HG02610 (cell line): Measurements from ENCODE around the gene KCNQ1.

ENCODE experiments used
- ATAC-seq: cut with Tn5 transposase; IDR thresholded peaks from one replicate; pipeline ENCODE4 v1.9.1; 2021; ENCODE audit warnings: mild to moderate bottlenecking, moderate library complexity; ENCODE audit not compliant: unreplicated experiment

KCNQ1 gene

DNA sequence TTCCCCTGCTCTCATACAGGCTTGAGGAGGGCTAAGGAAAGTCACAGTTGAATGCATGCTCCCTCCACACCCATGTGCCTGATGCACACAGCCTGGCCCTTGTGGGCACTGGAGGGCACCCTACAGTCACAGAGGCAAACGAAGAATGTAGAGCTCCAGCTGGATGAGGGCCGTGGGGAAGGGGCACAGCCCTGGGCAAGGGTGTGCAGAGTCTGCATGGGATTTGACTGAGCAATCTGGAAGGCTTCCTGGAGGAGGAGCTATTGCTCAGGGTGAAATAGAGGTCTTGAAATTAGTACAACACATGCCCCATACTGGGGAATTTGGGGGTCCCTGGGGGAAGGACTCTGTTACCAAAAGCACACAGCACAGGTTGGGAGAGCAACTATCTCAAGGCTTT lies 64.0 kb downstream of the KCNQ1 start:
- no peak for ATAC-seq

DNA sequence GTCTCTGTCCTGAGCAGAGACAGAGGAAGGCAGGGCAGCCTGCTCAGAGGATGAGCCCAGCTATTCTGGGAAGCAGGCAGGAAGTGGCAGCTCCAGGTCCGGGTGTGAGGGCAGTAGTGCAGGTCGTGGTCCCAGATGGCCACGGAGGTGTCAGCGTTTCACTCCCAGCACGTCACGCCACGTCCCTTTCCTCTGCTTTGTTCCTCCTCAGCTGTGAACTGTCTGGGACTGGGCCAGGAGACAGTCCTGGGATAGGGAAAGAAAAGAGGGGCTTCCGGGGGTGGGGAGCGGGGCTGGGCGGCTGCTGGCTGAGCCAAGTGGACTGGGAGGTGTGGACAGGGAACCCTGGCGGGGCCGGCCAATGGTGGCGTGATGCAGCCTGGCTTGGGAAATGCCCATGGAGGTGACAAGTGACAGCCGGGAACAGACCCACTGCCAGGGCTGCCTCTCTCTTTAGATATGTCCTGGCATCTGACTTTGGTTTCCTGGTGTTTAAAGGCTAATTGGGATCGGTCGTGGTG lies 64.7 kb downstream of the KCNQ1 start:
- ATAC-seq = no peak

DNA sequence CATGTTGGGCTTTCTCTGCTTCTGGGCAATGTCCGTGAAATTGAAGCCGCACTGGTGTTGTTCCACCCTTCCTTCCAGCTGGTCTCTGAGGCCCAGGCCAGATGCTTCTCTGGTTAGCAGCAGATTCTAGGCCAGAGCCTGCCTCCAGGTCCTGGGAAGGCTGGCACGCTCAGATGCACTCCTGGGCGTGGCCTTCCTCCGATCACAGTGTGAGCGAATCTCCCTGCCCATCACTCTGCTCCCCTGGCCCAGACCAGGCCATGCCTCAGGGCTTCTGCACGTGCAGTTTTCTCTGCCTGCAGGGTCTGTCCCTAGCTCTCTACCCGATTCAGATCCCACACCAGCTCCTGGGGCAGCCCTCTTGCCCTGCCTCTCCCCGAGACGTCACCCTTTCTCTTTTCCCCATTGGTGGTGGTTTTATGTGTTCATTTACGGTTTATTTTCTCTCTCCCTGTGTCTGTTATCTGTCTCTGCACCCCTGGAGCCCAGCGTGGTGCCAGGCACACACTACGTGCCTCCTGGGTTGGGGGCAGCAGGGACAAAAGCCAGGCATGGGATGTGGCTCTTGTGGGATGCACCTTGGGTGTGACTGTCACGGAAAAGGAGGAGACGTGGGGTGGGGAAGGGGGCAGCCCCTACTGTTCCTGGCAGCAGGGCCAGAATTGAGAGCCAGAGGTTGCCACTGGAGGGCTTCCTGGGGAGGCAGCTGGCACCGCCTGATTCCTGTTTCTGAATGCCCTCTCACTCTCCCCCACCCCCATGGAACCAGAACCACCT lies 66.0 kb downstream of the KCNQ1 start:
- ATAC-seq = no peak

DNA sequence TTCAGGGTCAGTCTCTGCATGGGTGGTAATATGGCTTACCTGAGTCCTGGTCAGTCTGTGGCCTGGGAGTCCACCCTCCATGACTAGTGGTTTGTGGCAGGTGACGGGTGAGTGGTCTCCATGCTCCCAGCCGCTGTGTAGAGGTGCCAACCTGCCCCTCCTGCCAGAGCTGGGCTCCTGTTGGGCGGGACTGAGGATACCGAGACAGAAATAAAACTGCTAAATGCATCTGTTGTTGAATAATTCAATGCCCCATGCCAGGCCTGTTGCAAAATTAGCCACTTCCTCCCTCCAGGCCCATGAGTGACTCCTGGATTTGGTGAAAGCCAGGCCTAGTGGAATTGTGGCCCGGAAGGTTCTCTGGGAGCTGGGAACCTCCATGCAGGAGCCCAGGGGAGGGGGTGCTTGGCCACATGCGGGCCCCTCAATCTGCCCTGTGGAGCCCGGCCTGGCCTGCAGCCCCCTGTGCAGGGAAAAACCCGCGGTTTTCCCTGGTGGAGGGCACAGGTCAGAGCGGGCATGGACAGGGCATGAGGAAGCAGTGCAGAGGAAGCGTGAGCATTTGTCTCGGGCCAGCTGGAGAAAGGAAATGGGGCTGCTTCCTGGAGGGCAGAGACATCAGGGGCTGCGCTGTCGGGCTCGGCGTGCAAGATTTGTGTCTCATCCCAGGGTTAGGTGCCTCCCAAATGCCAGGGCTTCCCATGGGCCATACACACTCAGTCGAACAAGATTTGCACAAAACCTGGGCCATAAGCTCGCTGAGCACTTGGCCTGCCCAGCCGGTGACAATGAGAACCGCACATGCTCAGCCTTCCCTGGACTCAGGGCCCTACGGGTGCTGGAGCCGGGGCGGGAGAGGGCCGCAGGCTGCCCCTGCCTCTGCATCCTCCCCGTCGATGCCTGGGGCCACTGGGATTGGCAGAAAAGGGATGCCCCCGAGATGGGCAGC lies 66.9 kb downstream of the KCNQ1 start:
- ATAC-seq = no peak

DNA sequence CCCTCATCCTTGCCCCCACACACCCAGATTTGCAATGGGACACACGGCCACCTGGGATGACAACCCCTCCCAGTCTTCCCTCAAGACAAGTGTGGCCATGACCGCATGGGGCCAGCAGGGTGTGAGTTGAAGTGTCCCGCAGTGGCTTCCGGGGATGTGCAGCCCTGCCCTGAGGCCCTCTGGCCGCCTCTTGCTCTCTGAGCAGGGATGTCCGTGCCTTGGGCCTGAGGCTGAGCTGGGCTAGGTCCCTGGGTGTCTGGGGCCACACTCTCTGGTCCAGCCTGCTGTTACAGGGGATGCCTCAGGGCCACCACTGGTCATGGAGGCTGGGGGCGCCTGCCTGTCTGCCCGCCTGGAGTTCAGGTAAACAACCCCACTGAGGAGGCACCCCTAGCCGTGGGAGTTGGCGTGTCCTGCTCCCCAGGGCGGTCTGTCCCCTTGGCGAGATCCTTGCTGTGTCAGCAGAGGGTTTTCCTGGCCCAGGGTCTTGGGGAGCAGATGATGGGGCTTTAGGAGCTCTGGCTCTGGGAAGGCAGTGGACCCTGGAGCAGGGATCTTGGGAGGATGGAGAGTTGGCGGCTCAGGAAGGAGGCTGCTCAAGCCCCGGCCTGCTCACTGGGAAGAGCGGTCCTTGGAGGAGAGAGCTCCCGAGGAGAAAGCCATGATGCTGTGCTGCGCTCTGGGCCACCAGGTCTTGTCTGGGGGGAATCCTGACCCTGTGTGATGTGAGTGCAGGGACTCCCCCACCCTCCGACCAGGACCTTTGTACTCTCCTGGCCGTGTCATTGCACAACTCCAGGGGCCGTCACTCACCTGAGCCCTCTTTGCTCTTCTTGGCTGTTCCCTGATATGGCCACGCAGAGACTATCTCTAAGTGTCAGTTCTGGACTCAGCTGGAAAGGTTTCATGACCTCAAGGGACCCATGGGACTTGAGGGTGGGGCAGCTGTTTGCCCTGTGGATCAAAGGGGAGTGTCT lies 67.9 kb downstream of the KCNQ1 start:
- ATAC-seq = no peak

DNA sequence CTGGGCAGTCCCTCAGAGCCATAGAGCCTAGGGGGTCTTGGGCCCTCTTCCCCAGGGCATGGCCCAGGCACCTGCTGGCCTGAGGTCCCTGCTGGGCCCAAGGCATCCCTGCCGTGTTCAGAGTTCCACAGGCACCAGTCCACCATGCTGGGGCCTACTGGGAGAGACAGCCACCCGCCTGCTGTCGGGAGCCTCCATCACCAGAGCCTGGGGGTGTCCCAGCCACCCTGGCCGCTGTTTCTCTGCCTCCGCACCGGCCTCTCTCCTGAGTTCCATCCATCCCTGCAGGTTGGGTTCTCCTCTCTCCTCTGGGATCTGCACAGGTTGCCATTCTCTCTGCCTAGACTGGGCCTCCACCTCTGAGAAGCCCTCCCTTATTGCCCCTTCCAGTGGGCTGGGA lies 68.6 kb downstream of the KCNQ1 start:
- no peak for ATAC-seq

DNA sequence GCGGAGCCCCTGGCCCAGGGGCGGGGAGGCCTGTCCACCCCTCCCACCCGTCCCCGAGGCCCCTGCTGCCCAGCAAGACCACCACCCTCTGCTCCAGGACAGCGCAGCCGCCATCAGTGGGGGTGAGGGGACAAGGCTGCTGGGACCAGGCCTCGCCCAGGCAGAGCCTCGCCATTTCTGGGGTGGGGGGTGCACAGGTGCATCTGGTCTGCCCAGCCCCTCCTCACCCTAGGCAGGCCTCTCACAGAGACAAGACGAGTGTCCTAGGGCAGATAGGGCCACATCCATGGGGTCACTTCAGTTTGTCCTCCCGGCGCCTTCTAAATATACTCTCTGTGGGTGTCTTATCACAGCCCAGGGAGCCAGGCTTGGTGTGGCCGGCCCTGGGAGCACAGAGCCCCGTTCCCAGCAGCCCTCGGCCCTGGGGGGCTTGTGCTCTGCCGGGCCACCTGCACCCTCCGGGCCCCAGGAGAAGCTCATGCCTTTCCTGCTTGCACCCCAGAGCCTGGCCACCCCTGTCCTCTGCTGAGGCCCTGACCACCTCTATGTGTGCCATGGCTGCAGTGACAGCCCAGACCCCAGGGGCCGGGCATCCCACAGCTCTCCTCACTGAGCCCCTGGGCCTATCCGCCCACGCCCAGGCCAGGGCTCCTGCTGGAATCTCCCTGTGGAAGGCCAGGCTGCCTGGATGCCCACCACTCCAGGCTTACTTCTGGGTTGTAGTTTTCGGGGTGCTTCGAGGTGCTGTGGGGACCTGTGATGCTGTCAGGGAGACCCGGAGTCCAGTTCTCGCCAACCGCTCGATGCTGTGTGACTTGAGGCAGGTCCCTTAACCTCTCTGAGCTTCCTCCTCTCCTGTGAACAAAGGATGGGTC lies 70.8 kb downstream of the KCNQ1 start:
- no peak for ATAC-seq

DNA sequence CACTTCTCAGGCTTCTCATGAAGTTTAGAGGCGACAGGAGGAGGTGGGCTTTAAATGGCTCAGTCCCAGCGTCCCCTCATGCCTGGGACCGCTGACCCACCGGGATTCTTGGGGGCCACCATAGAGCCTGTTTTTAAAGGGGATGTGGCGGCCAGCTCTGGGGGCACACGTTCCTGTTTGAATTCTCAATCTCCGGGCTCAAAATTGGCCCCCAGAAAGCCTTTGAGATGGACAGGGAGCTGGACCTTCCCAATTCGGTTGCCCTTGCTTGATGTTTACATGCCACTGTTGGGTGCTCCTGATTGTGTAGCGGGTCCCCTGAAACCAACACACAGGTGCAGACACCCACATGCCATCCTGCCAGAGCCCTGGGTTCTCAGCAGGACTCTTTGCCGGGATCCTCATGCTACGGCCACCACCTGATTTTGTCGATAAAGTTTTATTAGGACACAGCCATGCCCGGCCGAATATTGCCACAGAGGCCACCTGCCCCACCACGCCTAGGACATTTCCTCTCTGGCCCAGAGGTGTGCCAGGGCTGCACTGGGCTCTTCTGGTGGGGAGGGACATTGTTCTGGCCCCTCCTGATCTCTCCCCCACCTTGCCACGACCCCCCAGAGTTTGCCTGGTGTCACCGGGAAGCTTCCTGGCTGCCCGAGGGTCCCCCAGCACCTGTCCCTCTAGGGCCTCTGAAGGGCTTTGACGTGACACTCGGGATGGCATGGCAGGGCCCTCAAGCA lies 71.6 kb downstream of the KCNQ1 start:
- ATAC-seq = no peak

DNA sequence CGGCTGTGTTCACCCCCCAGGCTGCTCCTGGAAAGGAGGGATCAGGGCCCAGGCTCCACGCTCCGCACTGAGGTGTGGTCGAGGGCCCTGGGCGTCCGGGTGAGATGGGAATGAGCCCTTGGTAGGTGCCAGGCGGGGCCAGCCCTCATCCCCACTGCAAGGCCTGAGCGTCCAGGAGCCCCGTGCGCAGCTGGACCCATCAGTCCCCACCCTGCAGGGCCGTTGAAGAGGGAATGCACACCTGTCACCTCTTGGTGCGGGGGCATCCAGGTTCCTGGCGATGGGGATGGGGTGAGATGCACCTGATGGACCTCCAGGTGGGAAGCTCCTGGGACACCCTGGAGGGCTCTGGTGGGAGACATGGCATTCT lies 72.2 kb downstream of the KCNQ1 start:
- no peak for ATAC-seq

DNA sequence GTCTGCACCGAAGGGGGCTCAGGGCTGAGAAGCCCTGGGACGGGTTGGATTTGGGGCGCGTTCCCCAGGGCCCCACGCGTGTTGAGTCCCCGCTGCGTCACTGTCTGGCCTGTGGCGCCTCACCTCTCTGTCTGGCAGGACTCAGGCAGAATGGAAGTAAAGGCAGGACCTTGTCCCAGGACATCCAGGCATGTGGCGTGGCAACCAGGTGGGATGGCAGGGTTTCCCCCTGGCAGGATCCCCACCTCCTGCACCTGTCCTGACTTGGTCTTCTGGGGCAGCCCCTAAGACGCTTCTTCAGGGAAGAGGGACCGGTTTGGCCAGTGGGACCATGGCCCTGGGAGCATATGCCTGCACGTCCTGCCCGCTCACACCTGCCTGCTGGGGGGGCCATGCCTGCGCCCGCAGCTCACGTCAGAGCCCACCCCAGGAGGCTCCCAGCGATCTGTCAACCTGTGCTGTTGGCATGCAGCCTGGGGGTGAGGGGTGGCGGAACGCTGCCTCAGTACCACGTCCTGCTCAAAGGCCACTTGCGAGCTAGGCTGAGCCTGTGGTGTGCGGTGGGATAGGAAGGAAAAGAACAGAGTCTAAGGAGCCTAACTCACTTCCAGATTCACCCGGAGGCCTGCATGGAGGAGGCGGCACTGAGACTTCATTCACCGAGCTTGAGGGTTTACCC lies 72.7 kb downstream of the KCNQ1 start:
- no peak for ATAC-seq

DNA sequence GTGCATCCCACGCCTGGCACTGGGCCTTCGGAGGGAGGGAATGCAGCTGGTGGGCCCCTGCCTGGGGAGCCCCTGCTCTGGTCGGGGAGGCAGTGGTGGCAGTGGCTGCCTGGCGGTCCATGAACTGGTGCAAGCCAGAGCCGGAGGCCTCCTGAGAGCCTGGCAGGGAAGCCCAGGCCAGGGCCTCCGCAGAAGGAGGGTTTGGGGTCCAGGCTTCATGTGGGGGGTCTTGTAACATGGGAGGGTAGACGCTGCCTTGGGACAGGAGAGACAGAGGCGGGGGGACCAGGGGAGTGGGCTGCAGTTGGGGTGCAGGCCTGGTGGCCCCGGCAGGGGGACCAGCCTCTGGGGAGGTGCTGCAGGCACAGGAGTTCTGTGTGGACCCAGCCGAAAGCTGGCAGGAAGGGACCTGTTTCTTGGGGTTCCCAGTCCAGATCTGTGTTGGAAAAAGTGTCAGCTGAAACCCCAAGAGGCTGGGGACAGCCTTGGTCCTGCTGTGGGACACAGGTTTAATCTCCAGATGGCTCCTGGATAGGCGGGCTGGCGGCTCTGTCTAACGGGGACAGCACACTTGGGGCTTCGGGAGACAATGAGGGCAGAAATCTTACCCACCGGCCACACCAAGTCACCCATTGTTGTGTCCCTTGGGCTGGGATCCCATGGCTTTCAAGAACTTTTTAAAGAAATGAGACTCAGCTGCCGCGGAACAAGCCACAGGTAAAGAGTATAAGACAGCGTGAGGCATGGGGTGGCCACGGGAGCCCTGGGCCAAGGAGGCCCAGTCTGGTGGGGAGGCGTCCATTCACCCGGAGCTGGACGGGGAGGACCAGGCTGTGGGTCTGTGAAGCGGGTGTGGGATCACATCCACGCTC lies 73.5 kb downstream of the KCNQ1 start:
- ATAC-seq = no peak

DNA sequence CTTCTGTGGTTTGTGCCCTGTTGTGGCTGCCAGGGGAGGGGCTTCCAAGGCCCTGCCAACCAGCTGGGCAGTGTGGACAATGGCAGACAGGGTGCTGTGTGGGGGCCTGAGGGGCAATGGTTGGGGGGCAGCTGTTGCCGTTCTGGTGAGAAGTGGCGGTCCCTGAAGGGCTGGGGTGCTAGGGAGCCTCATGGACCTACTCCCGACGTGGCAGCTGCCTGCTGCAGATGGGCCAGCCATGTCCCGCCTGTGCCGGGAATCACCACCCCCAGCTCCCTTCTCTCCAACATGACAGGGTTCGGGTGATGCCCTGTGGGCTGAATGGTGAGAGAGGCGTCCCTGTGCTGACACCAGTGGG lies 74.2 kb downstream of the KCNQ1 start:
- no peak for ATAC-seq

DNA sequence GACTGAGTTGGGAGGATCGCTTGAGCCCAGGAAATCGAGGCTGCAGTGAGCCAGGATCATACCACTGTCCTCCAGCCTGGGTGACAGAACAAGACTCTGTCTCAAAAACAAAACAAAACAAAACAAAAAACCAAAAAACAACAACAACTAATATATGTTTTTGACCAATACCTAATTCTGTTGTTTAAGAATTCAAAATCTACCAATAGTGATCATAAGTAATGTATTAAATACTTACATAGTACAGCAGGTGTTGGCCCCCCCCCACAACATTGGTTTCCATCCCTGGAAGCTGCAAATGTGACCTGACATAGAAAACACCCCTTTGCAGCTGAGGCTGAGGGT lies 74.7 kb downstream of the KCNQ1 start:
- no peak for ATAC-seq

DNA sequence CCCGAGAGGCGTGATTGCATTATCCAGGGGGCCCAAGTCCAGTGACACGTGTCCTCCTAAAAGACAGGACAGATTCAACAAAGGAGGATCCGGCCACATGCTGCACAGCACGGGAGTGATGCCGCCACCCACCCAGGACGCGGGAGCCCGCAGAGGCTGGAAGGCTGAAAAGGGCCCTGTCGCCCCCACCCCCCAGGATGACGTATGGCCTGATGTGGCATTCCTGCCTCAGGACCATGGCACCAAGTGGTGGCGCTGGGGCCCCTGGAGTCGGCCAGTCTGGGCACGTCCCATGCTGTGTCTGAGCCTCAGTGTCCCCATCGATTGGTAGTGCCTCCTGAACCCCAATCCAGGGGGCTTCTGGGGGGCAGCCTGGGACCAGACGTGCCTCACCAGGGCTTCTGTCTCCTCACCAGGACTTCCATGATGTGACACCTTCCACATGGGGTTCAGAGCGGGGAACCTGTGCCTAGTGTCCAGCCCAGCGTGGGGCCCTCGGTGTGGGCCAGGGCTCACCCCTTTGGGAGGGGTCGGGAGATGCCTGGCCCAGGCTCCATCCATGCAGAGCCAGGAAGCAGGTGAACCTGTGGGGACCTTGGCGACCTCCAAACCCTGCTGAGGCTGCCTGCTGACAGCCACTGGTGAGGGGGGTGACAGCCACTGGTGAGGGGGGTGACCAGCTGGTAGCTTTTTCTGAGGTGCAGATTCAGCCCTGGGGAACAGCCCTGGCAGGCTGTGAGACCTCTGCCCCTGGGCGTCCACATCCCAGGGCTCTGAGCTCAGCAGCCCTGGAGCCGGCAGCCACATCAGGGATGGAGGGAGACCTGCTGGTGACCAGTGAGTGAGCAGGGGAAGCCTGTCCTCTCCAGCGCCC lies 75.3 kb downstream of the KCNQ1 start:
- no peak for ATAC-seq

DNA sequence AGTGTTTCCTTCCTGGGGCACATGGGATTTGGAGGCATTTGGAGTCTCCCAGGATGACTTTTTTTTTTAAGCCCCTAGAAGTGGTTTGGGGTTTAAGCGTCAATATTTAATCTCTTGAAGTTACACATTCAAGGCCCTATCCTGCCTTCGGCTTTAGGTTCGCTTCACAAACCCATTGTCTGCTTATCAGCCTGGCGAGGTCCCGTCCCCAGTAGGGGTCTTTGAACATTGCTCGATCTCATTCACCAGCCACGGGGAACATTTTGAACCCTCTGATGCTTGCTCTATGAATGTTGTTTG lies 75.9 kb downstream of the KCNQ1 start:
- no peak for ATAC-seq

DNA sequence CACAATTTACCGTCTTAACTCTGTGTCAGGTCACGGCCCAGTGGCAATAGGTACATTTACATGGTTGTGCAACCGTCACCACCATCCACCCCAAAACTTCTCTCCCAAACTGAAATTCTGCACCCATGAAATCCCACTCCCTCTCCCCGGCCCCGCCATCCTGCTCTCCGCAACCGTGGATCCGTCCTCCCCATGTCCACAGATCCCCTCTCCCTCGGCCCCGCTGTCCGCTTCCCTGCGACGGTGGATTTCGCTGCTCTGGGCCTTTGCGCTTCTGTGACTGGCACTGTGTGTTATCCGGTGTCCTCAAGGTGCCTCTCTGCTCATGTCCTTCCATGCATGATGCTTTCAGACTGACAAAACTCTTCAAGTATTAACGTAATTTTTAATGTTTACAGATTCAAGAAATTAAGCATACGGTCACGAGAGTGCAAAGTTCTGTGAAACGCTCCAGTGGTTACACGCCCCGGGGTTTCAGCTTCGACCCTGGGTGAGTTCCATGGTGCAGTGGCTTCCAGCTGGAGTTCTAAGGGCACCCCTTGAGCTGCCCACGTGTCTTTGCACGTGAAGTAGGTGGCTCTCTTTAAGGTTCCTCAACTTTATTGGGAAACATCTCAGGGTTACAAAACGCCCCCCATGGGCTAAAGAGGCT lies 76.4 kb downstream of the KCNQ1 start:
- ATAC-seq = no peak
